Measurements from ENCODE around the gene SNX13.

DNA sequence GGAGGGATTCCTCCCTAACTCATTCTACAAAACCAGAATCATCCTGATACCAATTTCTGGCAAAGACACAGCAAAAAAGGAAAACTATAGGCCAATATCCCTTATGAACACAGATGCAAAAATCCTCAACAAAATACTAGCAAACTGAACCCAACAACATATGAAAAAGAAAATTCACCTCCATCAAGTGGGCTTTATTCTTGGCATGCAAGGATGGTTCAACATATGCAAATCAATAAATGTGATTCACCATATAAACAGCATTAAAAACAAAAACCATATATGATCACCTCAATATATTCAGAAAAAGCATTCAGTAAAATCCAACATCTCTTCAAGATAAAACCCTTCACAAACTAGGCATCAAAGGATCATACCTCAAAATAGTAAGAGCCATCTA lies 23.5 kb downstream of the SNX13 start:
- TF ChIP-seq POLR2A (IDR thresholded peaks at IDR 0.05; ENCODE audit: low read depth, low read length) (no peak), POLR2AphosphoS5 (IDR thresholded peaks at IDR 0.05; ENCODE audit: low read depth, low read length) (no peak), TAF1 (IDR thresholded peaks at IDR 0.05; ENCODE audit: low read depth, low read length) (no peak), POU2F2 (IDR thresholded peaks at IDR 0.05; ENCODE audit: low read depth, low read length) (no peak), SPI1 (IDR thresholded peaks at IDR 0.05; ENCODE audit: low read depth, low read length) (no peak), PAX5 (IDR thresholded peaks at IDR 0.05; ENCODE audit: insufficient read depth, low read length, severe bottlenecking) (no peak)
